K562 (cell line): ENCODE data around the gene USP20.

Experiments
- ATF1 ChIP-seq, 2 experiments: fragments of 450-650 bp in 1 of 2; IDR thresholded peaks; 2 replicates each; pipeline ENCODE4 v1.6.1; 2016; ENCODE audit warnings: missing compliant biosample characterization in 1 of 2, missing genetic modification characterization in 1 of 2
- CREB1 ChIP-seq, 2 experiments: sonication (generic) in 1 of 2; formaldehyde crosslinking in 1 of 2; IDR thresholded peaks; 2 replicates each; pipeline versions ENCODE4 v1.6.1 to v1.8.0; 2012 to 2022; ENCODE audit warnings: inconsistent platforms in 1 of 2, mild to moderate bottlenecking in 1 of 2, missing genetic modification reagents in 1 of 2, moderate library complexity in 1 of 2
- CTCF ChIP-seq, 3 experiments: IDR thresholded peaks in 2 of 3; conservative IDR thresholded peaks in 1 of 3; 2 replicates each; pipeline ENCODE4 v1.5.1; 2011 to 2012; ENCODE audit warnings: low read length in 3 of 3, mild to moderate bottlenecking in 3 of 3, control low read depth in 2 of 3, improper control_type of control experiment in 1 of 3, inconsistent platforms in 1 of 3, low read depth in 1 of 3, mixed read lengths in 1 of 3, moderate library complexity in 1 of 3; ENCODE audit not compliant: insufficient read depth in 2 of 3
- EGR1 ChIP-seq: fragments of 450-650 bp; conservative IDR thresholded peaks from 2 replicates; pipeline ENCODE4 v1.6.1; 2017; ENCODE audit warnings: mild to moderate bottlenecking
- GABPA ChIP-seq: fragments of 200-800 bp; sonication (Bioruptor generic); conservative IDR thresholded peaks from 2 replicates; pipeline ENCODE4 v1.6.1; 2016; ENCODE audit warnings: low read depth, missing genetic modification characterization, missing compliant biosample characterization
- GTF2A2 ChIP-seq: IDR thresholded peaks from 2 replicates; pipeline ENCODE4 v1.6.1; 2016; ENCODE audit warnings: mild to moderate bottlenecking, missing genetic modification characterization, missing compliant biosample characterization
- GTF2F1 ChIP-seq: IDR thresholded peaks from 2 replicates; pipeline ENCODE4 v1.6.1; 2011; ENCODE audit warnings: low read depth, low read length, improper control_type of control experiment
- MXI1 ChIP-seq: IDR thresholded peaks from 2 replicates; pipeline ENCODE4 v1.6.1; 2011; ENCODE audit warnings: low read depth, mild to moderate bottlenecking, improper control_type of control experiment, low read length
- NRF1 ChIP-seq, 2 experiments: fragments of 450-650 bp; IDR thresholded peaks in 1 of 2; conservative IDR thresholded peaks in 1 of 2; 2 replicates each; pipeline ENCODE4 v1.6.1; 2014; ENCODE audit warnings: mild to moderate bottlenecking in 2 of 2
- RBM25 ChIP-seq: fragments of 200-400 bp; formaldehyde crosslinking; IDR thresholded peaks from 2 replicates; pipeline ENCODE4 v1.6.1; 2018; ENCODE audit warnings: low read length, low read depth, moderate library complexity; ENCODE audit not compliant: severe bottlenecking
- RCOR1 ChIP-seq, 2 experiments: IDR thresholded peaks; 2 replicates each; pipeline ENCODE4 v1.6.1; 2012; ENCODE audit warnings: low read depth in 2 of 2, low read length in 2 of 2, borderline replicate concordance in 1 of 2, improper control_type of control experiment in 1 of 2
- THRB ChIP-seq: fragments of 450-650 bp; formaldehyde crosslinking; conservative IDR thresholded peaks from 2 replicates; pipeline ENCODE4 v1.4.0; 2022; ENCODE audit warnings: mild to moderate bottlenecking, missing genetic modification characterization
- ZNF311 ChIP-seq: fragments of 250-450 bp; sonication (Bioruptor Pico); IDR thresholded peaks from 2 replicates; pipeline ENCODE4 v1.4.0; 2020; ENCODE audit warnings: mild to moderate bottlenecking, moderate library complexity
- TF ChIP-seq, protein P1 (sequence below): sonication (generic); formaldehyde crosslinking; IDR thresholded peaks from 2 replicates; pipeline ENCODE4 v1.8.0; 2022; ENCODE audit warnings: mild to moderate bottlenecking, missing genetic modification reagents

DNA sequence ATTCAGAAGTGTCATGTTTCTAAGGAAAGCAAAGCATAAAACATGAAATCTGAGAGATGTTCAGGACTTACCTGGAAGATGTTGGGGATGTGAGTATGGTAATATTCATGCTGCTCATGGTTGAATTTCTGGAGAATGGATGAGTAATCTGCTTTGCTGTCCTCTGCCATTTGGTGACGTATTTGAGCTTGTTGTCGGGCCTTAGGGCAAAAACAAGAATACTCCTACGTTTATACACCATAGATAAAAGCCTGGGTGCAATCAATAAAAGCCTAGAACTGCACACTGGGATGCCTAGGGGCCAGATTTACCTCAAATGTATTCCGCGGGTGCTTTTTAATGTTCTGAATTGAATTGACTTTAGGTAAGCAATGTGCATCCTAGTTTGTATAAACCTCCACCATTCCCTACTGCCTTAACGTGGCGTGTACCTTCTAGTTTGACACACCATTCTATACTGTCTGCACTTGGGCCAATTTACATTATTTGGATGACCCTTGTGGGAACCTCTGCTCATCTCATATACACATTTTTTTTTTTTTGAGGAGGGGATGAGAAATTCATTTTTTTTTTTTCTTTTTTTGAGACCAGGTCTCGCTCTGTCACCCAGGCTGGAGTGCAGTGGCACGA lies 94.4 kb downstream of the USP20 start:
- TF ChIP-seq CTCF (IDR thresholded peaks at IDR 0.05 in 2 of 3, conservative IDR thresholded peaks at IDR 0.05 in 1 of 3; ENCODE audit: insufficient read depth in 2 of 3, low read depth in 1 of 3, low read length in 3 of 3): peak in 1 of 3 experiments; percentile 20; a peak in 1 of 6 replicates
- no peak for TF ChIP-seq ZNF311 (CRISPR knock-in tag)
- TF ChIP-seq THRB (CRISPR knock-in tag): no peak
- no peak for TF ChIP-seq EGR1
- TF ChIP-seq ATF1 (CRISPR knock-in tag; IDR thresholded peaks at IDR 0.05): no peak
- TF ChIP-seq ATF1 (tag; IDR thresholded peaks at IDR 0.05): no peak
- TF ChIP-seq CREB1 (IDR thresholded peaks at IDR 0.05): no peak
- no peak for TF ChIP-seq CREB1 (CRISPR knock-in tag; IDR thresholded peaks at IDR 0.05)
- no peak for TF ChIP-seq RCOR1 (IDR thresholded peaks at IDR 0.05; ENCODE audit: borderline replicate concordance in 1 of 2, low read depth in 2 of 2, low read length in 2 of 2)
- TF ChIP-seq NRF1 (conservative IDR thresholded peaks at IDR 0.05 in 1 of 2, IDR thresholded peaks at IDR 0.05 in 1 of 2): no peak
- TF ChIP-seq, protein P1, sequence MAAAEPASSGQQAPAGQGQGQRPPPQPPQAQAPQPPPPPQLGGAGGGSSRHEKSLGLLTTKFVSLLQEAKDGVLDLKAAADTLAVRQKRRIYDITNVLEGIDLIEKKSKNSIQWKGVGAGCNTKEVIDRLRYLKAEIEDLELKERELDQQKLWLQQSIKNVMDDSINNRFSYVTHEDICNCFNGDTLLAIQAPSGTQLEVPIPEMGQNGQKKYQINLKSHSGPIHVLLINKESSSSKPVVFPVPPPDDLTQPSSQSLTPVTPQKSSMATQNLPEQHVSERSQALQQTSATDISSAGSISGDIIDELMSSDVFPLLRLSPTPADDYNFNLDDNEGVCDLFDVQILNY (CRISPR knock-in tag): no peak
- TF ChIP-seq GTF2F1: no peak
- TF ChIP-seq RBM25: no peak
- TF ChIP-seq MXI1: no peak
- no peak for TF ChIP-seq GABPA (tag)
- TF ChIP-seq GTF2A2 (tag): no peak
